Measurements from ENCODE around the gene ERG.
A peak's percentile ranks its signal among the peaks of the same experiment; 100 is the strongest.

ERG gene

DNA sequence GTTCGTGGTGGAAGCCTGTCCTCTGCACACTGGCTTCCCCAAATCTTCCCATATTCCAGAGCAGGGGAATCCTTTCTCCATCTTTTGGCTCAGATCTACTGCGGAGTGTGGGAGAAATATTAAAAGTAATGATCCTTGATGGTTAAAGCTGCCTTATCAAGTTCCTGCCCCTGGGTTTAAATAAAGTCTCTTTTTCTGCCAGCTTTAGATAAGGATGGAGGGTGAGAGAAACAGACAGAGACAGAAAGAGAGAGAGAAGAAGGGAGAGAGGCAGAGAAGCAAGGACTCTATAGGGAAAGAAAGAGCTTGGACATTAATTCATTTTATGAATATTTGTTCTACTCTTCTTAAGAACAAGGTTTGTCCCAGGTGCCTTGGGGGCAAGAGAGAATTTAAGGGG, 143.5 kb downstream of the ERG start:
- Histone ChIP-seq H3K36me3 (ENCODE audit: insufficient read depth, low read length) (no peaks in the 10 kb centered on the region), H3K9me3 (replicated peaks; ENCODE audit: low read length) (no peaks in the 10 kb centered on the region), H3K4me1 (ENCODE audit: control insufficient read depth, insufficient read depth, low read length) (peaks cover 50% of the 10 kb centered on the region), H3K9ac (ENCODE audit: low read depth, low read length) (peak overlapping the region; percentile 2), H3K4me3 (ENCODE audit: low read length) (no peak overlapping the region), H3K4me2 (ENCODE audit: low read length) (no peak overlapping the region), H3K27me3 (ENCODE audit: control insufficient read depth, insufficient read depth, low read length) (peaks cover 4% of the 10 kb centered on the region)

DNA sequence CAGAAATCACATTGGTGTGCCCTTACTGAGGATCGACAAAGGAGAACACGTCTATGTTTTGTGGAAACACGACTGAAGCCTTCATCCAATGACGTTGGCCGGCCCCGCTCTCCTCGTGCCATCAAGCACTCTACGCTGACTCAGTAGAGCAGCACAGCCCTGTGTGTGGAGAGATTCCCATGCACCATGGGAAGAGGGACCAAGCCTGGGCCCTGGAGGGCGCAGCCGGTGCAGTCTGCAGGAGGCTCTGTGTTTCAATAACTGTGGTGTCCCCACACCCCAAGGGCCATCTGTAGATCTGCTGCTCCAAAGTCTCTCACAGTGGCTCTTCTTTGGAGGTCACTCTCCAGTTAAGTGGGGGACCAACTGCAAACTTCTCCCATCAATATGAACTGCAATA, 144.0 kb downstream of the ERG start:
- H3K9me3 ChIP-seq (replicated peaks; ENCODE audit: low read length) = no peaks in the 10 kb centered on the region
- H3K4me2 ChIP-seq (ENCODE audit: low read length) = no peak overlapping the region
- H3K27me3 ChIP-seq (ENCODE audit: control insufficient read depth, insufficient read depth, low read length) = no peaks in the 10 kb centered on the region
- H3K4me3 ChIP-seq (ENCODE audit: low read length) = no peak overlapping the region
- peak overlapping the region; percentile 2 for H3K9ac ChIP-seq (ENCODE audit: low read depth, low read length)
- H3K36me3 ChIP-seq (ENCODE audit: insufficient read depth, low read length) = no peaks in the 10 kb centered on the region
- peaks cover 55% of the 10 kb centered on the region for H3K4me1 ChIP-seq (ENCODE audit: control insufficient read depth, insufficient read depth, low read length)

DNA sequence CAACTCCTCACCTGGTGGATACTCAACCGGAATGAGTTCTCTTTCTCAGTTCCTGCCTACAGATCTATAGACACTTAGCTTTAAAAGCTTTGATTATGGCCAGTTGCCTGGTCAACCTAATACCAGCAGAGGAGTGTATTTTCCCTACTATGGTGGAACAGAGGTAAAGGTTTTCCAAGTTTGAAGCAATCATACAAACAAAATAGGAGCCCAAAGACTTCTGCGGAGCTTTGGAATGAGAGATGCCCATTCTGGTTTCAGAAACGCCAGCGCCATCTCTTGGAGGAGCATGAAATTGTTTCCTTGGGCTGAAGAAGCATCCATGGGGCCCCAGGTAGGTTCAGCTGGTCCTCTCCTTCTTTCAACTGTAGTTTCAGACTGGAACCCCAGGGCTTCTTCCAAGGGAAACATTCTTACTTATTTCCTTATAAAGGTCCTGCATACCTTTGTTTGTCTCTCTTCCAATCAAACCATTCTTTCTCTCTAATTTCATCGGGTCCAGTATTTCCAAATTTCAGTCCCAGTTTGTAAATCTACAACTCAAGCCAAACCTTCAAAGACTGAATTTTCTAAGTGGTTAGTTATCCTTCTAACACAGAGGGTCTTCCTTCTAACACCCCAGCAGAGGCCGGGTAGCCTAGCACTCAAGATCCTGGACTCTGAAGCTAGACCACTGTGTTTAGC, 145.6 kb downstream of the ERG start:
- Histone ChIP-seq H3K9ac (ENCODE audit: low read depth, low read length) (peak overlapping the region; percentile 92), H3K4me2 (ENCODE audit: low read length) (peak overlapping the region; percentile 64), H3K9me3 (replicated peaks; ENCODE audit: low read length) (no peaks in the 10 kb centered on the region), H3K36me3 (ENCODE audit: insufficient read depth, low read length) (no peaks in the 10 kb centered on the region), H3K4me3 (ENCODE audit: low read length) (peak overlapping the region; percentile 46), H3K27me3 (ENCODE audit: control insufficient read depth, insufficient read depth, low read length) (no peaks in the 10 kb centered on the region), H3K4me1 (ENCODE audit: control insufficient read depth, insufficient read depth, low read length) (peaks cover 65% of the 10 kb centered on the region)

DNA sequence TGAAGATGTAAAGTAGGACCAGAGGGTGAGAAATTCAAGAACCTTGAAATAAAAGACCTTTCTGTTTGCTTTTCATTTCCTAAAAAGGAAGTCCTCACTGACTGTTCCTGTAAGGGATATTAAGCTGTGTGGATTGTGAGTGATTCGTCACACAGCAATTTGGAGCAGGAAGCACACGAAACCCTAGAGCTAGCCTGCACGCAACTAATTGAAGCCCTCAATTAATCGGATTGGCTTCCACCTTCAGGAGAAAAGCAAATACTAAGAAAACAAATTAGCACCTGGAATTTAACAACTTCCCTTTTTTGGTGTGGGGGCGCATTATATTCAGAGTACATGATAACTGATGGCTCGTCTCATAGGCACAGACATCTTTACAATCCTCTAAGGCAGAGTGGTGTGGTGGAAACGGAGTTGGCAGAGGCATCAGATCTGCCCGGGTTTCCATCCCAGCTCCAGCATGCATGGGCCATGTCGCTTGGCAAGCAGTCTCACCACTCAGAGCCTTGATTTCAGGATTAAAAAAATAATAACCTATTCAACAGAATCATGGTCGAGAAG, 146.2 kb downstream of the ERG start:
- H3K9me3 ChIP-seq (replicated peaks; ENCODE audit: low read length) = no peaks in the 10 kb centered on the region
- peaks cover 65% of the 10 kb centered on the region for H3K4me1 ChIP-seq (ENCODE audit: control insufficient read depth, insufficient read depth, low read length)
- H3K4me2 ChIP-seq (ENCODE audit: low read length) = peak overlapping the region; percentile 64
- no peaks in the 10 kb centered on the region for H3K27me3 ChIP-seq (ENCODE audit: control insufficient read depth, insufficient read depth, low read length)
- peak overlapping the region; percentile 92 for H3K9ac ChIP-seq (ENCODE audit: low read depth, low read length)
- peak overlapping the region; percentile 46 for H3K4me3 ChIP-seq (ENCODE audit: low read length)
- no peaks in the 10 kb centered on the region for H3K36me3 ChIP-seq (ENCODE audit: insufficient read depth, low read length)

DNA sequence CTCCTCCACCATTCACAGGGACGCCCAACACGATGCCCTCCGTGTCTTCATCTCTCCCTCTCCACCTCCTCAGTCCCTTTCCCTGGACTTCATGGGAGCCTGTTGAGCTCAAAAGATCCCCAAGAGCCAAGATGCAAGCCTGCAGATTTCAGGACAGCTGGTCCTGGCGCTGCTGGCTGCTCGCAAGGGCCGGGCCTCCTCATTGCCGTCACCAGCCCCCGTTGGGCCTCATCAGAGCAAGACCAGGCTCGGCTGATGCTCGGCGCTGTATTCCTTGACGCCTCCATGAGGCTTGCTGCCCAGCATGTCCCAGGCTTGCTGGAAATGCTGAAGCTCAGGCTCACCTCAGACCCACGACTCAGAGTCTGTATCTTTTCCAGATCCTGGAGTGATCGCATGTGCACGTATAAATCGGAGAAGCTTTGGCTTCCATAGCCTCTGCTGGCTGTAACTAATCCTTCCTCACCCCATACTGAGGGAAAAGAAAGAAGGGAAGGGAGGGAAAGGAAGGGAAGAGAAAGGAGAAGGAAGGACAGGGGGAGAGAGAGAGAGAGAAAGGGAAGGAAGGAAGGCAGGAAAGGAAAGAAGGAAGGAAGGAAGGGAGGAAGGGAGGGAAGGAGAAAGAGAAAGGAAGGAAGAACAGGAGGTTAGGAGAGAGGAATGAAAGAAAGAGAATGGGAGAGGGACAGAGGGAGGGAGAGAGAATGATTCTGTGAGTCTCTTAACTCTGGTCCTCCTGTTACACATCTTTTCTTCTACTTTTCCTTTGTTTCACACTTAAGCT, 146.9 kb downstream of the ERG start:
- no peaks in the 10 kb centered on the region for H3K9me3 ChIP-seq (replicated peaks; ENCODE audit: low read length)
- peak overlapping the region; percentile 92 for H3K9ac ChIP-seq (ENCODE audit: low read depth, low read length)
- peaks cover 65% of the 10 kb centered on the region for H3K4me1 ChIP-seq (ENCODE audit: control insufficient read depth, insufficient read depth, low read length)
- peak overlapping the region; percentile 64 for H3K4me2 ChIP-seq (ENCODE audit: low read length)
- peak overlapping the region; percentile 35 for H3K4me3 ChIP-seq (ENCODE audit: low read length)
- H3K36me3 ChIP-seq (ENCODE audit: insufficient read depth, low read length) = no peaks in the 10 kb centered on the region
- H3K27me3 ChIP-seq (ENCODE audit: control insufficient read depth, insufficient read depth, low read length) = no peaks in the 10 kb centered on the region

DNA sequence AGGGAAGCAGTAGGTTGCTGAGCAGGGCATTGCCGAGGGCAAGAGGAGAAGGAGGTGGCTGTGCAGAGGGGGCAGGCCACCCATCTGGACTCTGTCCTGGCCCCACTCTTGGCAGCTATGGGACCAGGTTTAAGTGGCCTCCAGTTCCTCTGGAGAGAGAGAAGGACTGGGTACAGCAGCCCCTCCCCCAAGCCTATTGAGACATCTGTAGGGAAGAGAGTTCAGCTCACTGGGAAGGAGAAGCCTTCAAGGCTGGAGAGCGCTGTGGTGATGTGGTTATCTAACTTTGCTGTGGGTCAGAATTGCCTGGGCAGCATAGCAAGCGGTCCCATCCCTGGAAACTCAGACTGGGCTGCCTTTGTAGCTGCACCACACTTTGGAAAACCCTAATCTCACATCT, 147.6 kb downstream of the ERG start:
- peaks cover 62% of the 10 kb centered on the region for H3K4me1 ChIP-seq (ENCODE audit: control insufficient read depth, insufficient read depth, low read length)
- peak overlapping the region; percentile 35 for H3K4me3 ChIP-seq (ENCODE audit: low read length)
- H3K9ac ChIP-seq (ENCODE audit: low read depth, low read length) = peak overlapping the region; percentile 92
- no peaks in the 10 kb centered on the region for H3K27me3 ChIP-seq (ENCODE audit: control insufficient read depth, insufficient read depth, low read length)
- peak overlapping the region; percentile 64 for H3K4me2 ChIP-seq (ENCODE audit: low read length)
- H3K36me3 ChIP-seq (ENCODE audit: insufficient read depth, low read length) = no peaks in the 10 kb centered on the region
- no peaks in the 10 kb centered on the region for H3K9me3 ChIP-seq (replicated peaks; ENCODE audit: low read length)

DNA sequence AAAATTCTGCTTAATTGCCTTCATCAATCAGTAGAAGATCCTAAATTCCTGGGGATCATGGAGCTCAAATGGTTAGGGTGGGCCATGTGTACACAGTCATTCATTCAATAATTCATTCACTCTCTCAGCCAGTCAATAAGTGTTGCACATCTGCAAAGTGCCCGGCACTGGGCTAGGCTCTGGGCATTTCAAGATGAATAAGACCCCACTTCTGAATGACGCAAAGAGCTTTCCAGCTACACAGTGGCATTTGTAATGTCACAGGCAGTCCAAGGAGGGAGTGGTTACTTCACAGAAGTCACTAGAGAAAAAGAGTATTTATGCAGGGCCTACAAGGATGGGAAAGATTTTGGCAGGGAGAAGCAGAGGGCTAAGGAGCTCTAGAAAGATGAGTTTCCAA, 148.3 kb downstream of the ERG start:
- Histone ChIP-seq H3K36me3 (ENCODE audit: insufficient read depth, low read length) (no peaks in the 10 kb centered on the region), H3K9ac (ENCODE audit: low read depth, low read length) (peak overlapping the region; percentile 92), H3K4me2 (ENCODE audit: low read length) (no peak overlapping the region), H3K27me3 (ENCODE audit: control insufficient read depth, insufficient read depth, low read length) (no peaks in the 10 kb centered on the region), H3K4me1 (ENCODE audit: control insufficient read depth, insufficient read depth, low read length) (peaks cover 61% of the 10 kb centered on the region), H3K4me3 (ENCODE audit: low read length) (no peak overlapping the region), H3K9me3 (replicated peaks; ENCODE audit: low read length) (no peaks in the 10 kb centered on the region)

DNA sequence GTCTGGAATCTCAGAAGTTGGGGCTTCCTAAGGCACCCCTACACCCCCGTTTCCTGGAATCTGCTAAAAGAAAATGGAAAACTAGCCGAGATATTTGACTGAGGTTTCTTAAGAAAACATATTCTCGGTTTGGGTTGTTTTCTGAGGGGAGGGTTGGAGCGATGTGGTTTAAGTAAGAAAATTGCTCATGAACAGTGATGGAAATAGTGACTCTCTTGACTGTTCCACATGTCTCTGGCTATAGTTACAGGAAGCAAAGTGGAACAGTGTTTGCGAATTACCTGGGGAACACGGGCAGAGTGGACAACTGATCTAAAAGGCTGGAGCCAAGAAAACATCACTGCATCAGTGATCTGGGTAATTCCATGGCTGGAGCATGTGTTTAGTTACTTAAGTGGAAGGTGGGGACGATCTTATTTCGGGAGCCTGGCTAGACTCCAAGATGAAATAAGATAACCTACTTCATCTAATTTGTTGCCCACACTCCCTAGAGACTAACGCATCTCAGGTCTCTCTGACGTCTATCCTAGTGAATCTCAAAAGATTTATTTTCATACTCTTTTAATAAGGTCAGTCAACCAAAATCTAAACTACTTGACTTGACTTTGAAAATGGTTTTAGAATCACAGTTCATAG, 149.0 kb downstream of the ERG start:
- H3K4me2 ChIP-seq (ENCODE audit: low read length) = peak overlapping the region; percentile 1
- H3K4me3 ChIP-seq (ENCODE audit: low read length) = no peak overlapping the region
- peak overlapping the region; percentile 92 for H3K9ac ChIP-seq (ENCODE audit: low read depth, low read length)
- H3K27me3 ChIP-seq (ENCODE audit: control insufficient read depth, insufficient read depth, low read length) = no peaks in the 10 kb centered on the region
- H3K4me1 ChIP-seq (ENCODE audit: control insufficient read depth, insufficient read depth, low read length) = peaks cover 58% of the 10 kb centered on the region
- no peaks in the 10 kb centered on the region for H3K36me3 ChIP-seq (ENCODE audit: insufficient read depth, low read length)
- H3K9me3 ChIP-seq (replicated peaks; ENCODE audit: low read length) = no peaks in the 10 kb centered on the region

DNA sequence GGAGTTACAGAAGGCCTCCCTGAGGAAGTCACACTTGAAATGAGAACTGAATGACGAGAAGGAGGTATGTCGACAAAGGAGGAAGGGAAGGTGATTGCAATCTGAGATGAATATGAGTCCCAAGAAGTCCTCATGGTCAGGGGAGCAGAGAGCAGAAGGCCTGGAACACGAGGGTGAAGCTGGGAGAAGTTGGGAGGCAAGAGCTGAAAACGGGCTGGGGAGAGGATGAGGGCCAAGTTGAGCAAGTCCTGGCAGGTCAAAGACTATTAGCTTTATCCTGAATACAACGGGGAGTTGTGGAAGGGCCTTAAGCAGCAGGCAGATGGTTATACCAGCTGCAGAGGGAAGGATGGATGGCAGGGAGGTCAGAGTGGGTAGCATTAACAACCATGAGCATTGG, 152.0 kb downstream of the ERG start:
- Histone ChIP-seq H3K4me3 (ENCODE audit: low read length) (no peak overlapping the region), H3K9ac (ENCODE audit: low read depth, low read length) (no peak overlapping the region)

DNA sequence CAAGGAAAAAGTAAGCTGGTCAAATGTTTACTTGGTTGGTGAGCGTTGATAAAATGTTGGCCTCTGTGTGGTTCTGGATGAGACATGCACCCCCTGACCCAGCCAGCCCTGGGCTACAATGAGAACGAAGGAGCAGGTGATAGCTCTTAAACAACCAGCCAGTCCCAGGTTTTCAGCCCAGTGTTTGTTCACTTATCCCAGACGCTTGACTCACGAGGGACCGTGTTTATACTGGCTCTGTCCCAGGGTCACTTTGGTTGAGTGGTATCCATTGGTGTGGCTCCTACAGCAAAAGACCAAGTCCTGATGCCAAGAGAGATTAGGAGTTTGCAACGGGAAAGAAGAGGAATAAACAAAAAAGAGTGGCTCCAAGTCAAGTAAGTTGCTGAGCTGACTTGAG, 154.6 kb downstream of the ERG start:
- no peaks in the 10 kb centered on the region for H3K36me3 ChIP-seq (ENCODE audit: insufficient read depth, low read length)
- H3K4me3 ChIP-seq (ENCODE audit: low read length) = peak overlapping the region; percentile 15
- no peaks in the 10 kb centered on the region for H3K9me3 ChIP-seq (replicated peaks; ENCODE audit: low read length)
- H3K9ac ChIP-seq (ENCODE audit: low read depth, low read length) = peak overlapping the region; percentile 7
- H3K27me3 ChIP-seq (ENCODE audit: control insufficient read depth, insufficient read depth, low read length) = no peaks in the 10 kb centered on the region
- H3K4me1 ChIP-seq (ENCODE audit: control insufficient read depth, insufficient read depth, low read length) = peaks cover 26% of the 10 kb centered on the region
- H3K4me2 ChIP-seq (ENCODE audit: low read length) = peak overlapping the region; percentile 42

More for the DNA sequence above, 152.0 kb downstream of the ERG start:
- Histone ChIP-seq H3K27me3 (ENCODE audit: control insufficient read depth, insufficient read depth, low read length) (no peaks in the 10 kb centered on the region), H3K36me3 (ENCODE audit: insufficient read depth, low read length) (no peaks in the 10 kb centered on the region), H3K9me3 (replicated peaks; ENCODE audit: low read length) (no peaks in the 10 kb centered on the region), H3K4me1 (ENCODE audit: control insufficient read depth, insufficient read depth, low read length) (peaks cover 52% of the 10 kb centered on the region), H3K4me2 (ENCODE audit: low read length) (no peak overlapping the region)

DNA sequence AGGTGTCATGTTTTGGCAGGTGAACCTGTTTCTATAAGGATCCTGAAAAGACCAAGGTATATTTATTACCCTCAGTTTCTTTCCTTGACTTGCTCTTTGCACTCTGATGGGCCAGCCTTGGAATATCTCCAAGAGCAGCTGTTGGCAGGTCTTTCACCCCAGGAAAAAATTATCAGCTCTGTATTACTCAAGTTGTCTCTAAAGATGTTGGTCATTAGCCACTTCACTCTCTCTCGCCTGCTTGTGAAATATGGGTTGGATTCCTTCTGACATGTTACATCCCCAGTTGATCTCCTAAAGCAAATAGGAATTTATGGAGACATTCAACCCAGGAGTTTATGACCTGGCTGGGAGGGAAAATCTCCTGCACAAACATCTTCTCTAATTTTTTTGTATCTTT, 155.5 kb downstream of the ERG start:
- Histone ChIP-seq H3K27me3 (ENCODE audit: control insufficient read depth, insufficient read depth, low read length) (no peaks in the 10 kb centered on the region), H3K4me1 (ENCODE audit: control insufficient read depth, insufficient read depth, low read length) (peaks cover 21% of the 10 kb centered on the region), H3K9ac (ENCODE audit: low read depth, low read length) (no peak overlapping the region), H3K4me3 (ENCODE audit: low read length) (no peak overlapping the region), H3K4me2 (ENCODE audit: low read length) (no peak overlapping the region), H3K36me3 (ENCODE audit: insufficient read depth, low read length) (no peaks in the 10 kb centered on the region), H3K9me3 (replicated peaks; ENCODE audit: low read length) (no peaks in the 10 kb centered on the region)
